Osteoblast (primary cell): ENCODE data around the gene RAB7A. TPM values are rescaled to one million over a fixed set of nuclear protein-coding genes. Genes with fewer than 3 reads are reported as not detected.

Experiments used
- DNase-seq: peaks from one replicate; pipeline ENCODE4 v3.0.0; 2011; ENCODE audit warnings: low spot score, mixed read lengths; ENCODE audit not compliant: insufficient read length; ENCODE audit errors: missing footprints
- H2AFZ ChIP-seq: 2 replicates; pipeline ENCODE4 v1.6.0; 2011; ENCODE audit warnings: mild to moderate bottlenecking, low read length
- H3K27ac ChIP-seq: 2 replicates; pipeline ENCODE4 v1.5.1; 2011; ENCODE audit warnings: mild to moderate bottlenecking, low read depth, low read length, moderate library complexity
- H3K27me3 ChIP-seq: 2 replicates; pipeline ENCODE4 v1.6.0; 2012; ENCODE audit warnings: mild to moderate bottlenecking, control low read depth, inconsistent platforms, low read length, moderate library complexity; ENCODE audit not compliant: insufficient read depth
- H3K36me3 ChIP-seq: 2 replicates; pipeline ENCODE4 v1.5.1; 2011; ENCODE audit warnings: mild to moderate bottlenecking, low read length, control low read depth, moderate library complexity; ENCODE audit not compliant: insufficient read depth
- H3K4me1 ChIP-seq: 2 replicates; pipeline ENCODE4 v1.5.1; 2011; ENCODE audit warnings: mild to moderate bottlenecking, low read length, control low read depth, moderate library complexity; ENCODE audit not compliant: insufficient read depth
- H3K4me2 ChIP-seq: 2 replicates; pipeline ENCODE4 v1.6.0; 2011; ENCODE audit warnings: mild to moderate bottlenecking, low read length; ENCODE audit not compliant: insufficient read depth
- H3K4me3 ChIP-seq: fragments of 200-600 bp; sonication (generic); 3 replicates; pipeline ENCODE4 v1.5.1; 2012; ENCODE audit warnings: mild to moderate bottlenecking, low read length, inconsistent platforms; ENCODE audit not compliant: insufficient read depth
- H3K79me2 ChIP-seq: 2 replicates; pipeline ENCODE4 v1.6.0; 2012; ENCODE audit warnings: mild to moderate bottlenecking, low read length, control low read depth, inconsistent platforms; ENCODE audit not compliant: insufficient read depth
- H3K9me3 ChIP-seq: 2 replicates; pipeline ENCODE4 v1.5.1; 2011; ENCODE audit warnings: low read depth, low read length, control low read depth
- H4K20me1 ChIP-seq: 2 replicates; pipeline ENCODE4 v1.6.0; 2012; ENCODE audit warnings: mild to moderate bottlenecking, low read length, control low read depth; ENCODE audit not compliant: insufficient read depth
- total RNA-seq: library from RNA; depleted of rRNA; stranded (reverse); fragments of >200 nt; gene quantifications from 2 replicates; pipeline ENCODE4 v1.2.3, GENCODE V29; 2012
- TF ChIP-seq, protein P1 (sequence below): IDR thresholded peaks from 2 replicates; pipeline ENCODE4 v1.5.1; 2011; ENCODE audit warnings: mild to moderate bottlenecking, low read depth, low read length, moderate library complexity; ENCODE audit errors: extremely low read depth

RAB7A gene
- total RNA-seq, 1 donor = 86.1 TPM

DNA sequence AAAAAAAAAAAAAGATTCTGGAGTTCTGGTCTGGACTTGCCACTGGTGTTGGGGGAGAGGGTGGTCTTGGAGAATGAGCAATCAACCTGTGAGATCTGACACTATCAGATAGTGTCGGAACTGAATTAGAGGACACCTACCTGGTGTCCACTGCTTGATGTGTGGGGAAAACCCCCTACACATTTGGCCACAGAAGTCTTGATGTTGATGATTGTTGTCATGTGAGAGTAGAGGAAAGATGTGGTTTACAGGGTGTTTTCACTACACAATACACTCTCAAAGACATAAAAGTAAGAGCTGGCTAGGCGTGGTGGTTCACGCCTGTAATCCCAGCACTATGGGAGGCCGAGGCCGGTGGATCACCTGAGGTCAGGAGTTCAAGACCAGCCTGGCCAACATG is 36.9 kb upstream of the RAB7A start:
- Histone ChIP-seq H3K79me2 (no peaks in the 10 kb centered on the region), H2AFZ (no peak overlapping the region), H3K36me3 (no peaks in the 10 kb centered on the region), H3K9me3 (no peaks in the 10 kb centered on the region), H3K27ac (no peak overlapping the region), H3K27me3 (no peaks in the 10 kb centered on the region), H3K4me2 (no peak overlapping the region), H3K4me1 (no peaks in the 10 kb centered on the region), H3K4me3 (no peak overlapping the region), H4K20me1 (no peaks in the 10 kb centered on the region)
- TF ChIP-seq, protein P1, sequence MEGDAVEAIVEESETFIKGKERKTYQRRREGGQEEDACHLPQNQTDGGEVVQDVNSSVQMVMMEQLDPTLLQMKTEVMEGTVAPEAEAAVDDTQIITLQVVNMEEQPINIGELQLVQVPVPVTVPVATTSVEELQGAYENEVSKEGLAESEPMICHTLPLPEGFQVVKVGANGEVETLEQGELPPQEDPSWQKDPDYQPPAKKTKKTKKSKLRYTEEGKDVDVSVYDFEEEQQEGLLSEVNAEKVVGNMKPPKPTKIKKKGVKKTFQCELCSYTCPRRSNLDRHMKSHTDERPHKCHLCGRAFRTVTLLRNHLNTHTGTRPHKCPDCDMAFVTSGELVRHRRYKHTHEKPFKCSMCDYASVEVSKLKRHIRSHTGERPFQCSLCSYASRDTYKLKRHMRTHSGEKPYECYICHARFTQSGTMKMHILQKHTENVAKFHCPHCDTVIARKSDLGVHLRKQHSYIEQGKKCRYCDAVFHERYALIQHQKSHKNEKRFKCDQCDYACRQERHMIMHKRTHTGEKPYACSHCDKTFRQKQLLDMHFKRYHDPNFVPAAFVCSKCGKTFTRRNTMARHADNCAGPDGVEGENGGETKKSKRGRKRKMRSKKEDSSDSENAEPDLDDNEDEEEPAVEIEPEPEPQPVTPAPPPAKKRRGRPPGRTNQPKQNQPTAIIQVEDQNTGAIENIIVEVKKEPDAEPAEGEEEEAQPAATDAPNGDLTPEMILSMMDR = no peak
- DNase-seq = no peak

- Histone ChIP-seq H3K27ac (no peak overlapping the region), H2AFZ (no peak overlapping the region), H3K4me3 (no peak overlapping the region), H3K9me3 (no peaks in the 10 kb centered on the region), H3K36me3 (no peaks in the 10 kb centered on the region), H3K4me1 (no peaks in the 10 kb centered on the region), H3K79me2 (no peaks in the 10 kb centered on the region), H3K27me3 (no peaks in the 10 kb centered on the region), H3K4me2 (no peak overlapping the region), H4K20me1 (no peaks in the 10 kb centered on the region)
- TF ChIP-seq, protein P1 = no peak
- DNase-seq = no peak
Measured at GRCh38 chr3:128693696-128694095, 32.3 kb upstream of the RAB7A start.

DNA sequence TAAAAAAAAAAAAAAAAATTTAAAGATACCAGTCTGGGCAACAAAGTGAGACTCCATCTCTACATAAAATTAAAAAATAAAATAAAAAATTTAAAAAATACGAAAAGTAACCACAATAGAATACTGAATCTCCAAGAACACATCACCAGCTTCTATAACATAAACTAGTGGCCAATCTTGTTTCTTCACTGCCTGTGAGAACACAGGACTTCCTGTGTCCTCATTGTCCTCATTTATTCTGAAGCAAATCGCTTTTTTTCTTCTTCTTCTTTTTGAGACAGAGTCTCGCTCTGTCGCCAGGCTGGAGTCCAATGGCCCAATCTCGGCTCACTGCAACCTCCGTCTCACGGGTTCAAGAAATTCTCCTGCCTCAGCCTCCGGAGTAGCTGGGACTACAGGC is 28.6 kb upstream of the RAB7A start:
- peak; percentile 76 for DNase-seq
- no peak overlapping the region for H3K4me2 ChIP-seq
- H3K36me3 ChIP-seq = no peaks in the 10 kb centered on the region
- no peaks in the 10 kb centered on the region for H3K79me2 ChIP-seq
- H3K9me3 ChIP-seq = no peaks in the 10 kb centered on the region
- TF ChIP-seq, protein P1 = no peak
- H3K4me1 ChIP-seq = no peaks in the 10 kb centered on the region
- no peak overlapping the region for H3K27ac ChIP-seq
- H3K27me3 ChIP-seq = no peaks in the 10 kb centered on the region
- H2AFZ ChIP-seq = no peak overlapping the region
- H4K20me1 ChIP-seq = no peaks in the 10 kb centered on the region
- no peak overlapping the region for H3K4me3 ChIP-seq

GRCh38 chr3:128698211-128699047 is 27.6 kb upstream of the RAB7A start:
- H4K20me1 ChIP-seq = no peaks in the 10 kb centered on the region
- no peaks in the 10 kb centered on the region for H3K79me2 ChIP-seq
- H2AFZ ChIP-seq = peak overlapping the region; percentile 93
- H3K4me3 ChIP-seq = peak overlapping the region; percentile 76
- peak; percentile 96 for DNase-seq
- TF ChIP-seq, protein P1 = no peak
- peak overlapping the region; percentile 89 for H3K4me2 ChIP-seq
- H3K27me3 ChIP-seq = no peaks in the 10 kb centered on the region
- no peaks in the 10 kb centered on the region for H3K36me3 ChIP-seq
- H3K9me3 ChIP-seq = no peaks in the 10 kb centered on the region
- H3K27ac ChIP-seq = no peak overlapping the region
- H3K4me1 ChIP-seq = no peaks in the 10 kb centered on the region
